Measurements from ENCODE around the gene YWHAG. TPM values are rescaled to one million over a fixed set of nuclear protein-coding genes. Genes with fewer than 3 reads are reported as not detected.

Gene YWHAG
- total RNA-seq, 4 donors from 2014 or later = 49.8 to 86.2 (median 70.3) TPM

DNA sequence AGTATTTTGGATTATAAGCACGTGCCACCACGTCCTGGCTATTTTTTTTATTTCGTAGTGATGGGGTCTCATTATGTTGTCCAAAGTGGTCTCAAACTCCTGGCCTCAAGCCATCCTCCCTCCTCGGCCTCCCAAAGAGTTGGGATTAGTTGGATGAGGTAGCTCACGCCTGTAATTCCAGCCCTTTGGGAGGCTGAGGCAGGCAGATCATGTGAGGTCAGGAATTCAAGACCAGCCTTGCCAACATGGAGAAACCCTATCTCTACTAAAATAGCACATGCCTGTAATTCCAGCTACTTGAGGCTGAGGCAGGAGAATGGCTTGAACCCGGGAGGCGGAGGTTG, 21.8 kb upstream of the YWHAG start:
- TF ChIP-seq, protein P1, sequence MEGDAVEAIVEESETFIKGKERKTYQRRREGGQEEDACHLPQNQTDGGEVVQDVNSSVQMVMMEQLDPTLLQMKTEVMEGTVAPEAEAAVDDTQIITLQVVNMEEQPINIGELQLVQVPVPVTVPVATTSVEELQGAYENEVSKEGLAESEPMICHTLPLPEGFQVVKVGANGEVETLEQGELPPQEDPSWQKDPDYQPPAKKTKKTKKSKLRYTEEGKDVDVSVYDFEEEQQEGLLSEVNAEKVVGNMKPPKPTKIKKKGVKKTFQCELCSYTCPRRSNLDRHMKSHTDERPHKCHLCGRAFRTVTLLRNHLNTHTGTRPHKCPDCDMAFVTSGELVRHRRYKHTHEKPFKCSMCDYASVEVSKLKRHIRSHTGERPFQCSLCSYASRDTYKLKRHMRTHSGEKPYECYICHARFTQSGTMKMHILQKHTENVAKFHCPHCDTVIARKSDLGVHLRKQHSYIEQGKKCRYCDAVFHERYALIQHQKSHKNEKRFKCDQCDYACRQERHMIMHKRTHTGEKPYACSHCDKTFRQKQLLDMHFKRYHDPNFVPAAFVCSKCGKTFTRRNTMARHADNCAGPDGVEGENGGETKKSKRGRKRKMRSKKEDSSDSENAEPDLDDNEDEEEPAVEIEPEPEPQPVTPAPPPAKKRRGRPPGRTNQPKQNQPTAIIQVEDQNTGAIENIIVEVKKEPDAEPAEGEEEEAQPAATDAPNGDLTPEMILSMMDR (IDR thresholded peaks at IDR 0.05) = no peak
- TF ChIP-seq POLR2A (IDR thresholded peaks at IDR 0.05) (no peak), EP300 (IDR thresholded peaks at IDR 0.05) (no peak), POLR2AphosphoS5 (IDR thresholded peaks at IDR 0.05) (no peak)

DNA sequence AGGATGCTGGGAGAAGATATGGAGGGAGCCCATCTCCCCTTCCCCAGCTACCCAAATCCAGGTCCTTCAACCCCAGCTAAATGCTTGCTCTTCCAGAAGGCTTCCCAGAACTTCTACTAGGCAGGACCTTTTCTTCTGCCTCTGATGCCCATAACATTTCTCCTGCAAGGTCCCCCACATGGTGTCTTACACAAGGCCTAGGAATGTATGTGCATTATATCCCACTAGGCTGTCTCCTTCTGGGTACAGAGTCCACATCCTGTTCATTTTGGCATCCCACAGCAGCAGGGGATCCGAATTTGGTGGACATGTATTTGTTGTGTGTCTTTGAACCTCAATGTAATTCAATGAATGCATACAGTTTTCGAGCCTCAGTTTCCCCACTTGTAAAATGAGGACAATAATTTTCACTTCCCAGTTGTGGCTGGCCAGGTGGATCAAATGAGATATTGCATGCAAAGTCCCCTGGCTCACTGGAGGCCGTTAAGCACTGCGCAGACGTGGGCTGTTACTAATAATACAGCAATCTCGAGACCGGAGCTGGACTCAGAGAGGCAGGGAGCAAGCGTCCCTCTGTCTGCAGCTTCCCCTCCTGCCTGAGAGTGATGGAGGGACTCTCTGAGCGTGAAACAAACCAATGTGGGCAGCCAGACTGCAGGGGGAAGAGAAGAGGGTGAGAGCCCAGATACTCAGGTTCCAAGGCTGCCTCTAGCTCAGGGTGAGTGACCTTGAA, 18.6 kb upstream of the YWHAG start:
- no peaks in the 10 kb centered on the region for H3K9me3 ChIP-seq
- H3K36me3 ChIP-seq = no peaks in the 10 kb centered on the region
- H3K27ac ChIP-seq = no peak overlapping the region
- WGBS, 2 donors (ENCODE audit: low coverage in 1 of 2) = 68 to 86% methylated on average over 2 to 4 of the region's 9 CpGs
- H3K4me1 ChIP-seq = peaks cover 0 to 33% (median 7%) of the 10 kb centered on the region in 3 donors
- ATAC-seq = no peak
- no peaks in the 10 kb centered on the region for H3K27me3 ChIP-seq
- H3K4me3 ChIP-seq = no peak overlapping the region
- TF ChIP-seq, protein P1 (IDR thresholded peaks at IDR 0.05) = no peak
- TF ChIP-seq EP300 (IDR thresholded peaks at IDR 0.05) (no peak), POLR2A (IDR thresholded peaks at IDR 0.05) (no peak), POLR2AphosphoS5 (IDR thresholded peaks at IDR 0.05) (no peak)

More for the DNA sequence above, 21.8 kb upstream of the YWHAG start:
- ATAC-seq = no peak
- Histone ChIP-seq H3K4me1 (peaks cover 0 to 24% (median 7%) of the 10 kb centered on the region in 3 donors), H3K4me3 (peak overlapping the region in 1 of 2 donors; percentile 48), H3K27me3 (no peaks in the 10 kb centered on the region), H3K36me3 (no peaks in the 10 kb centered on the region), H3K9me3 (no peaks in the 10 kb centered on the region), H3K27ac (peak overlapping the region; percentile 76 to 93 (median 92))
- WGBS, 2 donors (ENCODE audit: low coverage in 1 of 2) = 44% methylated on average over 5 of the region's 7 CpGs; no CpG with 5 or more reads in 1 of the 2 donors

DNA sequence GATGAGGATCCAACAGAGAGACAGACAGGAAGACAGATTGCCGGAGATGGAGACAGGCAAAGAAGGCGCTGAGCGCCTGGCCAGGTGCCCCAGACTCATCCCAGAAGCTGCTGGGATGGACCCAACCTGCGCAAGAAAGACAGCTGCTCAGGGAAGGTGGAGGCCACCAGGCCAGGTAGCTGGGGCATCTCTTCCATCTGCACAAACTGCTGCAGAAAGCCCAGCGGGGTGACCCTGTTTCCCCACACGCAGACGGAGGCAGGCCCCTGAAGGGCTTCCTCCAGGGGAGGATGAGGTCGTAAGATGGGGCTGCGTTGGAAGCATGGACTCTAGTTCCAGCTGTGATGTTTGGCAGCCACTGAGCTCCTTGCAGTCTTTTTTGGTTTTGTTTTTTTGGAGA, 16.5 kb upstream of the YWHAG start:
- Histone ChIP-seq H3K4me3 (no peak overlapping the region), H3K27ac (no peak overlapping the region), H3K27me3 (no peaks in the 10 kb centered on the region), H3K9me3 (no peaks in the 10 kb centered on the region), H3K4me1 (peaks cover 0 to 24% (median under 1%) of the 10 kb centered on the region in 3 donors), H3K36me3 (no peaks in the 10 kb centered on the region)
- WGBS, 2 donors (ENCODE audit: low coverage in 1 of 2) = 69 to 91% methylated on average over 6 to 9 of the region's 9 CpGs
- no peak for TF ChIP-seq POLR2A (IDR thresholded peaks at IDR 0.05)
- TF ChIP-seq EP300 (IDR thresholded peaks at IDR 0.05) = no peak
- TF ChIP-seq POLR2AphosphoS5 (IDR thresholded peaks at IDR 0.05) = no peak
- TF ChIP-seq, protein P1 (IDR thresholded peaks at IDR 0.05) = no peak
- no peak for ATAC-seq

DNA sequence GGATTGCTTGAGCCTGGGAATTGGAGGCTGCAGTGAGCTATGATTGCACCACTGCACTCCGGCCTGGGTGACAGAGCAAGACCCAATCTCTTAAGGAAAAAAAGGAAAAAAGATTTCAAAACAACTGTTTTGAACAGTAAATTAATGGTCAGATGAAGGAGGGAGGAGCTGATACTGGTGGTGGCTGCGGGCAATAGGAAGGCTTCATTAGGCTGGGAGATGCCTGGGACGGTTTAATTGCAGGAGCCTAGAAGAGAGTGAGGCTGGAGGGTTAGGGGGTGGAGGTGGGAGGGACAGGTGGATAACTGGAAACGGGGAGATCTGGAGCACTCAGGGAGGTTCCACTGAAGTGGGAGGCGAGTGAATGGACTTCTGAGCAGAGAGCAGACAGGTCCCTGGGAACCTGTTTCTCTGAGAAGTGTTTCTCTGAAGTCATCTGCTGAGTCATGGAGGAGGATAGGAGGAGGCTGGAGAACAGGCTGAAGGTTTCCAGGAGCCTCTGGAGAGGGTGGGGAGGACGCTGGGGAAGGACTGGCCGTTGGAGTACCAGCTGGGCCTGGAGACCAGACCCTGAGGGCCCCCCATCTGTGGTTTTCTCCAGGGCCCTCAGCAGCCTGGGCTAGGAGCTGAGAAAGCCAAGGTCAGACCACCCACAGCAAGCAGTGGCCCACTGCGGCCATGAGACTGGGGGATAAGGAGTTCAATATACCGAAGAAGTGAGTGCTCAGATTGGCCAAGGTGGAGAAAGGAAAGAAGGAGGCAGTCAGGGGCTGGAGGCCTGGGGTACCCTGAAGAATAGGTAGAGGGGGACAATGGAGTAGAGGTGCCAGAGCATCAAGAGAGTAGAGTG, 14.4 kb upstream of the YWHAG start:
- H3K9me3 ChIP-seq = no peaks in the 10 kb centered on the region
- no peak overlapping the region for H3K4me3 ChIP-seq
- peak; percentile 79 for ATAC-seq
- no peaks in the 10 kb centered on the region for H3K36me3 ChIP-seq
- H3K4me1 ChIP-seq = peaks cover 0 to 9% (median 0%) of the 10 kb centered on the region in 3 donors
- 68 to 96% methylated on average over 4 to 7 of the region's 9 CpGs for WGBS, 2 donors (ENCODE audit: low coverage in 1 of 2)
- H3K27ac ChIP-seq = peak overlapping the region in 1 of 4 donors; percentile 47
- no peaks in the 10 kb centered on the region for H3K27me3 ChIP-seq
- TF ChIP-seq POLR2AphosphoS5 (IDR thresholded peaks at IDR 0.05) (no peak), POLR2A (IDR thresholded peaks at IDR 0.05) (no peak), EP300 (IDR thresholded peaks at IDR 0.05) (no peak)
- TF ChIP-seq, protein P1 (IDR thresholded peaks at IDR 0.05) = no peak
